ENCODE data around the gene POLN. TPM values are rescaled to one million over a fixed set of nuclear protein-coding genes. Genes with fewer than 3 reads are reported as not detected.

POLN gene
- total RNA-seq, 2 experiments from 2014 or later = 0.91 to 1.3 TPM

- no peak overlapping the region for H3K4me3 Mint-ChIP-seq
- H3K27me3 Mint-ChIP-seq (ENCODE audit: low read depth) = peaks cover 30% of the 10 kb centered on the region
- peaks cover 4% of the 10 kb centered on the region for H3K9me3 Mint-ChIP-seq
- no peak overlapping the region for H3K27ac Mint-ChIP-seq
- peaks cover 2% of the 10 kb centered on the region for H3K36me3 Mint-ChIP-seq (ENCODE audit: low read depth)
- intact Hi-C loops (cut with micrococcal nuclease) = no loop called here
- CTCF ChIA-PET = no interaction called here
- DNase-seq = no peak
- H3K4me1 Mint-ChIP-seq (ENCODE audit: low read depth) = no peaks in the 10 kb centered on the region
Observed at GRCh38 chr4:2025817-2026216, 216.1 kb downstream of the POLN start.

- peaks cover 4% of the 10 kb centered on the region for H3K9me3 Mint-ChIP-seq
- H3K27me3 Mint-ChIP-seq (ENCODE audit: low read depth) = peaks cover 23% of the 10 kb centered on the region
- intact Hi-C loops (cut with micrococcal nuclease) = no loop called here
- CTCF ChIA-PET = no interaction called here
- H3K4me3 Mint-ChIP-seq = no peak overlapping the region
- no peaks in the 10 kb centered on the region for H3K4me1 Mint-ChIP-seq (ENCODE audit: low read depth)
- H3K27ac Mint-ChIP-seq = no peak overlapping the region
- DNase-seq = no peak
- peaks cover 2% of the 10 kb centered on the region for H3K36me3 Mint-ChIP-seq (ENCODE audit: low read depth)
Observed at GRCh38 chr4:2024683-2025082, 217.2 kb downstream of the POLN start.

Other genes starting within 250 kb of the POLN start
- 10 to 100 TPM; 44.1 to 45.3 TPM for gene NELFA, start 233.1 kb downstream of the POLN start, total RNA-seq
- gene NAT8L, start 182.8 kb downstream of the POLN start, total RNA-seq = under 1 TPM; 0.21 to 0.32 TPM
- gene HAUS3, start within 50 bp of the POLN start, total RNA-seq = 10 to 100 TPM; 18.0 to 18.1 TPM
- 1 to 10 TPM; 2.3 to 2.7 TPM for gene MXD4, start 20.0 kb upstream of the POLN start, total RNA-seq
- 1 to 10 TPM; 5.3 to 6.2 TPM for gene ZFYVE28, start 176.5 kb upstream of the POLN start, total RNA-seq
- gene CFAP99, start 176.8 kb upstream of the POLN start, total RNA-seq = not detected
- gene RNF4, start 227.0 kb upstream of the POLN start, total RNA-seq = 10 to 100 TPM; 69.2 to 73.1 TPM

Data from activated naive CD4-positive, alpha-beta T cell treated with anti-CD3 and anti-CD28 coated beads for 36 hours (primary cell).